SK-N-SH treated with all-trans-retinoic acid at 6 μM for 48 hours (cell line): ENCODE measurements around the gene URB2.

ENCODE experiments used
- ATAC-seq: fragments of 200-7000 bp; cut with Tn5 transposase; 3 replicates; pipeline ENCODE4 v1.9.1; 2020; ENCODE audit warnings: mild to moderate bottlenecking, moderate library complexity
- ARNTL ChIP-seq: fragments of 450-650 bp; formaldehyde crosslinking; IDR thresholded peaks from 2 replicates; pipeline ENCODE4 v1.5.0; 2020; ENCODE audit warnings: low read depth, mild to moderate bottlenecking, moderate library complexity, borderline replicate concordance
- BACH2 ChIP-seq: fragments of 250-450 bp; sonication (Bioruptor Pico); IDR thresholded peaks from 2 replicates; pipeline ENCODE4 v1.9.0; 2021; ENCODE audit warnings: mild to moderate bottlenecking, borderline replicate concordance
- GLIS3 ChIP-seq: fragments of 250-450 bp; sonication (Bioruptor Pico); IDR thresholded peaks from 2 replicates; pipeline ENCODE4 v1.5.0; 2020; ENCODE audit warnings: mild to moderate bottlenecking, moderate library complexity
- PATZ1 ChIP-seq: fragments of 250-450 bp; sonication (Bioruptor Pico); IDR thresholded peaks from 2 replicates; pipeline ENCODE4 v1.8.0; 2020; ENCODE audit warnings: mild to moderate bottlenecking, moderate library complexity, borderline replicate concordance
- POU6F1 ChIP-seq: fragments of 250-450 bp; sonication (Bioruptor Pico); IDR thresholded peaks from 2 replicates; pipeline ENCODE4 v1.8.0; 2021; ENCODE audit warnings: low read depth, mild to moderate bottlenecking, moderate library complexity, borderline replicate concordance
- PPARA ChIP-seq: fragments of 250-450 bp; sonication (Bioruptor Pico); IDR thresholded peaks from 2 replicates; pipeline ENCODE4 v1.5.0; 2020; ENCODE audit warnings: mild to moderate bottlenecking, borderline replicate concordance
- RARB ChIP-seq: fragments of 250-450 bp; sonication (Bioruptor Pico); IDR thresholded peaks from 2 replicates; pipeline ENCODE4 v1.8.0; 2021; ENCODE audit warnings: mild to moderate bottlenecking, moderate library complexity
- TOX ChIP-seq: fragments of 250-450 bp; sonication (Bioruptor Pico); IDR thresholded peaks from 2 replicates; pipeline ENCODE4 v1.8.0; 2021; ENCODE audit warnings: mild to moderate bottlenecking, moderate library complexity, borderline replicate concordance
- TSHZ2 ChIP-seq: fragments of 250-450 bp; sonication (Bioruptor Pico); IDR thresholded peaks from 2 replicates; pipeline ENCODE4 v1.5.0; 2020; ENCODE audit warnings: mild to moderate bottlenecking, moderate library complexity
- ZC3H10 ChIP-seq: fragments of 250-450 bp; sonication (Bioruptor Pico); IDR thresholded peaks from 2 replicates; pipeline ENCODE4 v1.5.1; 2021; ENCODE audit warnings: mild to moderate bottlenecking, moderate library complexity
- ZNF565 ChIP-seq: fragments of 450-650 bp; formaldehyde crosslinking; conservative IDR thresholded peaks from 2 replicates; pipeline ENCODE4 v1.5.0; 2020; ENCODE audit warnings: low read depth, mild to moderate bottlenecking, moderate library complexity
- ZNF70 ChIP-seq: fragments of 450-650 bp; formaldehyde crosslinking; IDR thresholded peaks from 2 replicates; pipeline ENCODE4 v1.5.0; 2020; ENCODE audit warnings: mild to moderate bottlenecking, moderate library complexity
- TF ChIP-seq, protein P1 (sequence below): fragments of 250-450 bp; sonication (Bioruptor Pico); IDR thresholded peaks from 2 replicates; pipeline ENCODE4 v1.5.1; 2021; ENCODE audit warnings: mild to moderate bottlenecking, moderate library complexity
- TF ChIP-seq, protein P2 (sequence below): fragments of 250-450 bp; sonication (Bioruptor Pico); IDR thresholded peaks from 2 replicates; pipeline ENCODE4 v1.5.1; 2020; ENCODE audit warnings: low read depth, mild to moderate bottlenecking, moderate library complexity

URB2 gene

DNA sequence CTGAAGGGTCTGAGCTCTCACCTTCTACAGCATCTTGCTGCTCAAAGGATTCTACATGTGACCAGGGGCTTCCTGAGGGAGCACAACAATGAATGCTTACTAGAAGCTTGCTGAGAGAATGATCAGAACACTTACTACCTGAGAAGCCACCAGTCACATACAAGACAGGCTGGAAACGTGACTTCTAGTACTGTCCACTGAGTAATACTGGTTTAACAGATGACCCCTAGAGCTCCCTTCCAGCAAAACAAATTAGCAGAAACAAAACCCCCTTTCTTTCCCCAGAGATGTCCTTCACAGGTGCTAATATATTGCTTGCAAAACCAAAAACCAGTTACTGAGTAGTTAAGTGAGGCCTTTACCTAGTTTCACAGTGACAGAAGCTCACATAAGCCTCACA is 2.2 kb upstream of the URB2 start (continued):
- TF ChIP-seq, protein P1, sequence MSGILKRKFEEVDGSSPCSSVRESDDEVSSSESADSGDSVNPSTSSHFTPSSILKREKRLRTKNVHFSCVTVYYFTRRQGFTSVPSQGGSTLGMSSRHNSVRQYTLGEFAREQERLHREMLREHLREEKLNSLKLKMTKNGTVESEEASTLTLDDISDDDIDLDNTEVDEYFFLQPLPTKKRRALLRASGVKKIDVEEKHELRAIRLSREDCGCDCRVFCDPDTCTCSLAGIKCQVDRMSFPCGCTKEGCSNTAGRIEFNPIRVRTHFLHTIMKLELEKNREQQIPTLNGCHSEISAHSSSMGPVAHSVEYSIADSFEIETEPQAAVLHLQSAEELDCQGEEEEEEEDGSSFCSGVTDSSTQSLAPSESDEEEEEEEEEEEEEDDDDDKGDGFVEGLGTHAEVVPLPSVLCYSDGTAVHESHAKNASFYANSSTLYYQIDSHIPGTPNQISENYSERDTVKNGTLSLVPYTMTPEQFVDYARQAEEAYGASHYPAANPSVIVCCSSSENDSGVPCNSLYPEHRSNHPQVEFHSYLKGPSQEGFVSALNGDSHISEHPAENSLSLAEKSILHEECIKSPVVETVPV (CRISPR knock-in tag) = no peak
- TF ChIP-seq ZC3H10 (CRISPR knock-in tag) (no peak), PPARA (CRISPR knock-in tag) (no peak), PATZ1 (CRISPR knock-in tag) (no peak), TSHZ2 (CRISPR knock-in tag) (no peak)

DNA sequence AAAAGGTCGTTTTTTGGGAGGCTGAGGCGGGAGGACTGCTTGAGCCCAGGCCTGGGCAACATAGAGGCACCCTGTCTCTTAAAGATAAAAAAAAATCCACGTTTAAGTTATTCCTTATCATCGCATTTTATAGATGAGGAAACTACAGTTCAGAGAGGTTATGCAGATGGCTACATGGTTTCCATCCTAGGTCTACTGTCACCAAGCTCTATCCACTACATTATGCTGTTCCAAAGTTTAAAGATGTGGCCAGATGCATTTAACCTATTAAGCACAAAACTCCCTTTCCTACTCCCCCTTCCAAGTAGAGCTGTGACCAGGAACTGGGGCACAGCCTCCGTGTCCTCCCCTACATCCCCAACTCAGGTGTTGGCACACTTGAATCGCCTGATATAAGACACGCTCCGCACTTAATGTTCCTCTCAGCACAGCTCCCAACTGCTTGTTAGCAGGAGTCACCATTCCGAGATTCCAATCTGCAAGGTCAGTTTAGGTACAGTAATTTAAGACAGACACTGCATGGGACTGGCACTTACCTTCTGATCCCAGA is 1.5 kb upstream of the URB2 start:
- no peak for ATAC-seq
- TF ChIP-seq BACH2 (CRISPR knock-in tag) (no peak), POU6F1 (no peak), PPARA (CRISPR knock-in tag) (no peak), ZNF70 (CRISPR knock-in tag) (no peak), ZNF565 (CRISPR knock-in tag) (no peak), RARB (CRISPR knock-in tag) (no peak), TOX (CRISPR knock-in tag) (no peak), ARNTL (no peak)
- TF ChIP-seq, protein P2, sequence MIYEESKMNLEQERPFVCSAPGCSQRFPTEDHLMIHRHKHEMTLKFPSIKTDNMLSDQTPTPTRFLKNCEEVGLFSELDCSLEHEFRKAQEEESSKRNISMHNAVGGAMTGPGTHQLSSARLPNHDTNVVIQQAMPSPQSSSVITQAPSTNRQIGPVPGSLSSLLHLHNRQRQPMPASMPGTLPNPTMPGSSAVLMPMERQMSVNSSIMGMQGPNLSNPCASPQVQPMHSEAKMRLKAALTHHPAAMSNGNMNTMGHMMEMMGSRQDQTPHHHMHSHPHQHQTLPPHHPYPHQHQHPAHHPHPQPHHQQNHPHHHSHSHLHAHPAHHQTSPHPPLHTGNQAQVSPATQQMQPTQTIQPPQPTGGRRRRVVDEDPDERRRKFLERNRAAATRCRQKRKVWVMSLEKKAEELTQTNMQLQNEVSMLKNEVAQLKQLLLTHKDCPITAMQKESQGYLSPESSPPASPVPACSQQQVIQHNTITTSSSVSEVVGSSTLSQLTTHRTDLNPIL (CRISPR knock-in tag) = no peak
- TF ChIP-seq, all 23 proteins: peak for 0

DNA sequence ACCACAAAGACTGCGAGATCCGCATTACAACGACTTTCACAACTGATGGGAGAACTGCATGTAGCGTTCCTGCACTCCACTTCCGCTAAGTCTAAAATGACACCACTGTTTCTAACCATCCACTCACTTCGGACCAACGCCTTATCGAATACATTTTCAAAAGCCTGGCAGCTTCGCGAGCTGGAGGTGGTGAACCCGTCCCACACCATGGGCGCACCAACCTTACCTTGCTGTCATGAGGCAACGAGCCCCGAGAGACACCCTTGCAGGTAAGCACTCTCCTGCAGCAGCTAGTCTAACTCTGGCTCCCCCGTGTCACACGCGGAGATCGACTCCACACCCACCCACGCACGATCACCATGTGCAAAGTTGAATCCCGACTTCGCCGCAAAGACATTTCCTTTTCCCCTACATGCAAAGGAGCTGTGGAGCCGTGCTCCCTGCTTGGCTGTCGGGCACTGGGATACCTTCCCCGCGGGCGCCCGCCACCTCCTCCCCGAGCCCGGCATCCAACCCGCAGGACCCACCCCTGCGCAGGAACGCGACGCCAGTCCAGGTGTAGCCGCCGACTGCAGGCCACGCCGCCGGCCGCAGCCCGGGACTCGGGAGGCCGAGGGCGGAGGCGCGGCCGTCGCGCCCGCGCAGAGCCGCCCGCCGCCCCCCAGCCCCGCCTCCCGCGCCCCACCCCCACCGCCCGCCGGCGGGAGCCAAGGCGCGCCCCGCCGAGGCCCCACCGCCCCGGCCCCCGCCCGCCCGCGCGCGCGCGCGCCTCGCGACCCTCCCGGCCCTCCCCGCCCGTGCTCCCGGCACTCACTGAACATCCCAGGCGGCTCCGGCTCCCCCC is 754 bp upstream of the URB2 start:
- peak; percentile 34 for ATAC-seq
- TF ChIP-seq, protein P2 (CRISPR knock-in tag) = no peak
- TF ChIP-seq TSHZ2 (CRISPR knock-in tag) = no peak
- no peak for TF ChIP-seq GLIS3
- TF ChIP-seq TOX (CRISPR knock-in tag) = no peak
- no peak for TF ChIP-seq BACH2 (CRISPR knock-in tag)
- TF ChIP-seq, all 23 proteins: peak for 0
